Stimulated activated CD8-positive, alpha-beta memory T cell treated with anti-CD3 and anti-CD28 coated beads, Interleukin-15, amount 100 ng/mL, for 24 hours (primary cell): ENCODE data around the gene GINS2.
A peak's percentile ranks its signal among the peaks of the same experiment; 100 is the strongest.

Source experiments
- DNase-seq: peaks from one replicate; pipeline ENCODE4 v3.0.0-alpha.2; 2020; ENCODE audit warnings: low read depth

GINS2 gene

DNA sequence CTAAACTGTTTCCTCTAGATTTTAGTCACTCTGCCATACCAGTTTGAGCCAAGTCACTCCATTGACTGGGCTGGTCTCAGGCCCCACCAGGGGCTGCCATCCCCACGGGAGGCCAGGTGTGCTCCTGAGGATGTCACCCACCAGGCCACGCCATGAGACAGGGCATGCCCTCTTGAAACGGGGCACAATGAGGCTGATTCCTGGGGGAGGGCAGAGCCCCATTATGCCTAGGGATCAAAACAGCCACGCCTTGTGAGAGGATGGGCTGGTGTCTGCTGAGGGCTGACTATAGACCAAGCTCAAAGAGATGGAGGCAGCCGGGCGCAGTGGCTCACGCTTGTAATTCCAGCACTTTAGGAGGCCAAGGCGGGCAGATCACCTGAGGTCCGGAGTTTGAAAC lies 21.5 kb downstream of the GINS2 start:
- DNase-seq: no peak

- DNase-seq: no peak
These were observed 22.8 kb downstream of the GINS2 start for GRCh38 chr16:85665929-85666328.

DNA sequence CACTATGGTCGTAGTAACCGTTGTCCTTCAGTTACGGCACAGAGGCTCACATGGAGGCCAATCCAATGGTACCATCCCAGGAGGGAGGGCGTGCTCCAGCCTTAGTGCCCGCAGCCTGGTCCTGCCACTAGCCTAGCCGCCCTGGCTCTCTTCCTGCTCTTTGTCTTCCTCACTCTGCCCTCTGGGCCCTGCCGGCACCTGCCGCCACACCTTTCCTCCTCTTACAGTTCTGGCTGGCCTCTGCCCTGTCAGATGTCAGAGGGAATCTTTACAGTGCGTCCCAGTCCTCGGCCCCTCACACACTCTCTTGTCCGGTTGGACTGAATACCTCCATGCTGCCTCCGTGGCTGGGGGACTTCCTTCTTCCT lies 23.4 kb downstream of the GINS2 start:
- DNase-seq: no peak

DNA sequence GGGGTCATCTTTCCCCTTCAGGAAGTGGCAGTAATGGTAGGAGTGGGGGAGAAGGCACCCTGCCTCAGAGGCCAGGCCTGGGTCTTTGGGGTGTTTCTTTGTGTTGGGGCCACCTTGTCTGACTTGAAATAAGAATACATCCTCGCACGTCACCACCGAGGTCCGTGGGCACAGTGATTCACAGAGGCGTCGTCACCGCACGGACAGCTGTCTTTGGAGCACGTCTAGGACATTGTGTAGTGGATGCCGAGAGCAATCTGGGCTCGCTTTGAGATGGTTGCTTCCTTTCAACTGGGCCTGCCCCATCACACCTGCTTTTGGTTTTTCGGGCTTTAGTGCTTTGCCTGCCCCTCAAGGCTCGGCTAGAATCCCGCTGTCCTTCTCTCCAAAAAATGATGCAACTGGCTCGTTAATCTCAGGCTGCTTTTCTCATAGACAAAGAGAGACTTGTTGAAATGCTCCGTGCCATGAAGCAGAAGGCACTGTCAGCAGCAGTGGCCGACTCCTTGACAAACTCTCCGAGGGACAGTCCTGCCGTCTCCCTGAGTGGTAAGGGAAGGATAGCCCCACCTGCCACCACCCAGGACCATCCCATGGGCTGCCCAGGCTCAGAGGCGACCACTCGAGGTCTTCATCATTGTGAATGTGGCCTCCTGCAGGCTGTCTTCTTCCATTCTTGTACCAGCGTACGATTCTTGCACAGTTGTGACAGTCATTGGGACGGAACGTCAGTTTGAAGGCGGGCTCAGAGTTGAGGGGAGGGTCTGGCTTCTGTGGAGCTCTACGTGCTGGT lies 24.0 kb downstream of the GINS2 start:
- DNase-seq: no peak

DNA sequence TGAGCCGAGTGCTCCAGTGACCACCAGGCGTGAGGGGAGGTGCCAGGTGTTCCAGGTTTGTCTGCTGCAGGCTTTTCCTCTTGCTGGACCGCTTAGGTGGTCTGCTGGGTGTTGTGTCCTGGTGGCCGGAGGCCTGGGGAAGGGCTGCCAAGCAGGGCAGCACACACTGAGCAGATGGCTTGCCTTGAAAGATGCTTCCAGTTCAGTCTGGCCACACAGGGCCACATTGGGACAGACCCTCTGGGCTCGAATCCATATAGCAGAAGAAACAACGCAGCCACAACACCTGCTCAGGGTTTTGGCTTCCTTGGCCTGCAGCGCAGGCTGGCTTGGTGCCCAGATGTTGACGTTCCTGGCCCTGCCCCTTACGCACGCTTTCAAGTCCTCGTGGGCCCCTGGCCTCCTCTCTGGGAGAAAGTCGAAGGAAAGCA lies 24.8 kb downstream of the GINS2 start:
- DNase-seq: no peak

GRCh38 chr16:85662976-85663830 lies 25.6 kb downstream of the GINS2 start:
- no peak for DNase-seq

DNA sequence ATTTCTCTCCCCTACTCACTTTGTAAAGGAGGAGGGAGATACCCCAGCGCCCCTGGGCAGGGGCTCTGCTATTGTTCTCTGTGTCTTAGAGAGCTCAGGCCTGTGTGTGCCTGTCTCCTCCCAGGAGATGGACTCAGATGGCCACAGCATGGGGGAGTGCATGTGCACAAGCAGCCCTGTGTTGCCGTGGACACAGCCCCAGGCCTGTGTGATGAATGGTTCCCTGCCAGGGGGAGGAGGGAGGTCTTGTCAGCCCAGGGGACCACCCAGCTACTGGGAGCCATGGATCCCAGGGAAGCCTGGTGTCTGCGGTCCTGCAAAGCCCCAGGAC lies 26.3 kb downstream of the GINS2 start:
- no peak for DNase-seq

- no peak for DNase-seq
These were observed 26.8 kb downstream of the GINS2 start for GRCh38 chr16:85661740-85662481.

DNA sequence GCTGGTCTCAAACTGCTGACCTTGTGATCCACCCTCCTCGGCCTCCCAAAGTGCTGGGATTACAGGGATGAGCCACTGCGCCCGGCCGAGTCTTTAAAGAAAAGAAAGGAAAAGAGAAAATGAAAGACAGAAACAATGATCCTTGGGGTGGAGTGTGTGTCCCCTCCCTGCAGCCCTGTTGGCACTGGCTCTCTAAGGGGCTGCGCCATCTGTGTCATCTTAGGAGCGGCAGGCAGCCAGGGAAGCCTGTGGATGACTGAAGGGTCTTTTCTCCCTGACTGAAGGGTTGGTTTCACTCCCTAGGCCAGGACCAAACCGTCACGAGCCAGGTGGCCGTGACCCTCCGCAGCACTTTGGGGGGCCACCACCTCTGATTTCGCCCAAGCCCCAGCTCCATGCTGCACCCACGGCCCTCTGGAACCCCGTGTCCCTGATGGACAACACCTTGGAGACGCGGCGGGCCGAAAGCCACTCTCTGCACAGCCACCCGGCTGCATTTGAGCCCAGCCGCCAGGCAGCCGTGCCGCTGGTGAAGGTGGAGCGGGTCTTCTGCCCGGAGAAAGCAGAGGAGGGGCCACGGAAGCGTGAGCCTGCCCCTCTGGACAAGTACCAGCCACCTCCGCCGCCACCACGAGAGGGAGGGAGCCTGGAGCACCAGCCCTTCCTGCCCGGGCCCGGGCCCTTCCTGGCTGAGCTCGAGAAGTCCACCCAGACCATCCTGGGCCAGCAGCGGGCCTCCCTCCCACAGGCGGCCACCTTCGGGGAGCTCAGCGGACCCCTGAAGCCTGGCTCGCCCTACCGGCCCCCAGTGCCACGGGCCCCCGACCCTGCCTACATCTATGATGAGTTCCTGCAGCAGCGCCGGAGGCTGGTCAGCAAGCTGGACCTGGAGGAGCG lies 27.7 kb downstream of the GINS2 start:
- DNase-seq: no peak

DNA sequence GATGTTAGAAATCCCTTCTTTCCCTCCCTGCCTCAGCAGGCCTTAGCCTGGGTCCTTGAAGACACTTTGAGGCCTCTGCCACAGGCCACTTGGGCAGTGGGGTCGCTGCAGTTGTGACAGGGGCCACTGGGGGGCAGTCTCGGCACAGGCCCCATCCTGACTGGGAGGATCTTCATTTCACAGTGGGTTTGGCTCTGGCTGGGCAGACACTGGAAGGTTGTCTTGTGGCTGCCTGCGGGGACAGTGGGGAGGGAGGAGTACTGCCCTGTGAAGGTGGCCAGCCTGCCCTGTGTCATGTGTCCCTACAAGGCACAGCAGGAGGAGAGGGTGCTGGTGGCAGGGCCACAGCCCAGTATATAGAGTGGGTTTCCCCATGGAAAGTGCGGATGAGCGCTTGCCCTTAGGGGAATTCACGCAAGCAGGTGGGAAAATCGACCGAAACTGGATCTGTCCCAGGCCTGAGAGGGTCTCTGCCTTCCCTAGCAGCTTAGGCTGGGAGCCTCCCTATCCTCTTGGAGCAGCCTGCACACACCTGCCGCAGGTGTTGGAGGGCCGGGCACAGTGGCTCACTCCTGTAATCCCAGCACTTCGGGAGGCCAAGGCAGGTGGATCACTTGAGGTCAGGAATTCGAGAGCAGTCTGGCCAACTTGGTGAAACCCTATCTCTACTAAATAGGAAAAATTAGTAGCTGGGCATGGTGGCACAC lies 28.8 kb downstream of the GINS2 start:
- DNase-seq: peak; percentile 37

DNA sequence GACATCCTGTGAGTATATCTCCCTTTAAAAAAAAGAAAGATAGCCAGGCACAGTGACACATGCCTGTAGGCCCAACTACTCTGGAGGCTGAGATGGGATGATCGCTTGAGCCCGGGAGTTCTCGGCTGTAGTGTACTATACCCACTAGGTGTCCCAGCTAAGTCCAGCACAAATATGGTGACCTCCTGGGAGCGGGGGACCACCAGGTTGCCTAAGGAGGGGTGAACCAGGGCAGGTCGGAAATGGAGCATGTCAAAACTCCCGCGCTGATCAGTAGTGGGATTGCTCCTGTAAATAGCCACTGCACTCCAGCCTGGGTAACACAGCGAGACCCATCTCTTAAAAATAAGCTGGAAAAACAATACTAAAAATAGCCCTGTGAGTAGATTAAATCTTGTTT lies 29.4 kb downstream of the GINS2 start:
- no peak for DNase-seq

DNA sequence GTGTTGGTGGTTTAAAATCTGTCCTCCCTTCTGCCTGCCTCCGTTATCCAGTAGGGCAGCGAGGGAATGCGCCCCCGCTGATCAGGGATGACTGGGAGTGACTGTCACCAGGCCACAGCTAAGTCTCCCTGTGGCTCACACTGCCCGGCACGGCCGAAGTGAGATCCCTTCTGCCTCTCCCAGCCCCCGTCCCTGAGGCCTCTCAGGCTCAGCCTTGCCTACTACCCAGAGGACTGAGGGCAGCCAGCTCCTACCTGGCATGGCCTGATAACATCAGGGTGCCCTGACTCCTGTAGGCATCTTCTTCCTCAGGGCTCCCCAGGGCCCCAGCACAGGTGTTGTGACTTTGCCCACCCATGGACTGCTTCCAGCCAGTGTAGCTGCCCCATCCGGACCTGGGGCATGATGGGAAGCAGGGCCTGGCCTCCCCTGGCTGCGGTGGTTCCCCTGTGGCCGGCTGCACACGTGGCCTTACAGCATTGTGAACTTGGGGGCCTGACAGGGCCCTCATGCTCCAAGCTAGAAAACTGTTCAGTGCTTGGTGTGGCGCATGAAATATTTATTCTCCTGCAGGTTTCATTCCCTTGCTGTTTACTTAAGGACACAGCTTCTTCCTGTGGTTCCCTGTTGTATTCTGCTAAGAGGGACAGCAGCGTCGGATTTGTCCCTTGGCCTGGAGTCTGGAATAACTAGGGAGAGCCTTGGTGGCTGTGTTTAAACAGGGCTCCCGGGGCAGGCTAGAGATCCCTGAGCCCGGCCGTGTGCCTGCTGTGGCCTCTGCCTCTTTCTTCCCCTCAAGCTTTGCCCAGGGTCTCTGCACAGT lies 30.0 kb downstream of the GINS2 start:
- no peak for DNase-seq

- DNase-seq: no peak
These were observed 30.8 kb downstream of the GINS2 start for GRCh38 chr16:85657996-85658395.

- no peak for DNase-seq
These were observed 31.5 kb downstream of the GINS2 start for GRCh38 chr16:85657267-85657650.

- no peak for DNase-seq
These were observed 32.1 kb downstream of the GINS2 start for GRCh38 chr16:85656351-85657266.

GRCh38 chr16:85655216-85656129 lies 33.3 kb downstream of the GINS2 start:
- no peak for DNase-seq

DNA sequence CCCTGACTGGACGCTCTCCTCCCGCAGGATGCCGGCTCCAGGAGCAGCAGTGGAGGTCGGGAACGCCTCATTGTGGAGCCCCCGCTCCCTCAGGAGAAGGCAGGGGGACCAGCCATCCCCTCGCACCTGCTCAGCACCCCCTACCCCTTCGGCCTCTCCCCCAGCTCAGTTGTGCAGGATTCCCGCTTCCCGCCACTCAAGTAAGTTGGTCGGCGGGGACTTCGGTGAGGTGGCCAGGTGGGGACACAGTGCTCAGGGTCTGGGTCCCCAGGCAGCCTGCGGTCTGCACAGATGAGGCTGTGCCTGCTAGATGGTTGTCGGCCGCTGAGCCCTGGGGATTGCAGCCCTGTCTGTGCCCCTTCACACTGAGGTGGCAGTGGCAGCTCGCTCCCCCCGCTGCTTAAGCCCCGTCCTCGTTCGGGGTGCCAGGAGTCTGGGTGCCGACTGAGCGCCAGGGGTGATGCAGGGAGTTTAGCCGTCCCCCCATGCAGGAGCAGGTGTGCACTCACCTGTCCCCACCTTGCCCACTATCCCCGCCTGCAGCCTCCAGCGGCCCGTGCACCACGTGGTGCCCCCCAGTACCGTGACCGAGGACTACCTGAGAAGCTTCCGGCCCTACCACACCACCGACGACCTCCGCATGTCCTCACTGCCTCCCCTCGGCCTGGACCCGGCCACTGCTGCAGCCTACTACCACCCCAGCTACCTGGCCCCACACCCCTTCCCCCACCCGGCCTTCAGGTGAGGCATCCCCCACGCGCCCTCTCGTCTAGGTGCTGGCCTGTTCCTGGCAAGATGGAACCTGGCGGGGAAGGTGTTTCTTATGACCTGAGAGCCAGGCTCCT lies 34.3 kb downstream of the GINS2 start:
- DNase-seq: no peak
